Measurements from ENCODE around the gene PTPRJ.

The PTPRJ gene

DNA sequence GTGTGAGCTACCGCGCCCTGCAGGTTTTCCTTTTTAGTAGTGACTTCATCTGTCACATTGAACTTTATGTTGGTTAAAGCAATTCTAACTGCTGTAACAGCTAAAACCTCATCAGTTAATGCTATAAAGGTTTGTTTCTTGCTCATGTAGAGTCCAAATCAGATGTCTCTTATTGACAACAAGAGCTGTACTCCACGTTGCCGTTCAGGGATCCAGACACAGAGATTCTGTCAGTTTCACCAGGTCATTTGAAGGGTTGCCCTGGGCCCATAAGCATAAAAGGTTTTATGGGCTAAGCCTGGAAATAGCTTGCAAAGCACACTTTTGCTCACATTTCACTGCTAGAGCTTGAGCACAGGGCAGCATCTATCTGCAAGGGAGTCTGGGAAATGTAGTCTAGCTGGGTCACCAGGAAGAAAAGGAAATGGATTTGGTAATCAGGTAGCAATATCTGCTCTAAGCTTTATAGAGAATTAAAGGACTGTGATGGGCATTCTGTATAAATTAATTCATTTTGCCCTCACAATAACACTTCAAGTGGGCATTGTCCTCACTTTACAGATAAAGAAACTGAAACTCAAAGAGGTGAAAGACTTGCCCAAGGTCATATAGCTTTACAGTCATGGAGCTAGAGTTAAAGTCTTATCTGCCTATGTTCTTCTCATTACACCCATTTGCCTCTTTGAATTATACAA is 25.2 kb upstream of the PTPRJ start:
- TF ChIP-seq, protein P1, sequence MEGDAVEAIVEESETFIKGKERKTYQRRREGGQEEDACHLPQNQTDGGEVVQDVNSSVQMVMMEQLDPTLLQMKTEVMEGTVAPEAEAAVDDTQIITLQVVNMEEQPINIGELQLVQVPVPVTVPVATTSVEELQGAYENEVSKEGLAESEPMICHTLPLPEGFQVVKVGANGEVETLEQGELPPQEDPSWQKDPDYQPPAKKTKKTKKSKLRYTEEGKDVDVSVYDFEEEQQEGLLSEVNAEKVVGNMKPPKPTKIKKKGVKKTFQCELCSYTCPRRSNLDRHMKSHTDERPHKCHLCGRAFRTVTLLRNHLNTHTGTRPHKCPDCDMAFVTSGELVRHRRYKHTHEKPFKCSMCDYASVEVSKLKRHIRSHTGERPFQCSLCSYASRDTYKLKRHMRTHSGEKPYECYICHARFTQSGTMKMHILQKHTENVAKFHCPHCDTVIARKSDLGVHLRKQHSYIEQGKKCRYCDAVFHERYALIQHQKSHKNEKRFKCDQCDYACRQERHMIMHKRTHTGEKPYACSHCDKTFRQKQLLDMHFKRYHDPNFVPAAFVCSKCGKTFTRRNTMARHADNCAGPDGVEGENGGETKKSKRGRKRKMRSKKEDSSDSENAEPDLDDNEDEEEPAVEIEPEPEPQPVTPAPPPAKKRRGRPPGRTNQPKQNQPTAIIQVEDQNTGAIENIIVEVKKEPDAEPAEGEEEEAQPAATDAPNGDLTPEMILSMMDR (IDR thresholded peaks at IDR 0.05; ENCODE audit: control insufficient read depth, insufficient read depth, low read depth, low read length, missing control alignments), result no peak
- no peak for DNase-seq (ENCODE audit: low read depth)
- no peak overlapping the region for H3K4me3 ChIP-seq (ENCODE audit: control insufficient read depth, low read depth, low read length)

DNA sequence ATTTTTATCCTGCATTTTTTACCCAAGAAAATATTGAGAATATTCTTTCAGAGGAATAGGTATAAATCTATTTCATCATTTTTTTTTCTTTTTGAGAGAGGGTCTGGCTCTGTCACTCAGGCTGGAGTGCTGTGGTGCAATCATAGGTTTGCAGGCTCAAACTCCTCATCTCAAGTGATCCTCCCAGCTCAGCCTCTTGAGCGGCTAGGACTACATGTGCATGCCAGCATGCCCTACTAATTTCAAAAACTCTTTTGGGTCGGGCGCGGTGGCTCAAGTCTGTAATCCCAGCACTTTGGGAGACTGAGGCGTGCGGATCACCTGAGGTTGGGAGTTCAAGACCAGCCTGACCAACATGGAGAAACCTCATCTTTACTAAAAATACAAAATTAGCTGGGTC is 20.3 kb upstream of the PTPRJ start:
- DNase-seq (ENCODE audit: low read depth), result no peak
- H3K4me3 ChIP-seq (ENCODE audit: control insufficient read depth, low read depth, low read length), result no peak overlapping the region
- TF ChIP-seq, protein P1 (IDR thresholded peaks at IDR 0.05; ENCODE audit: control insufficient read depth, insufficient read depth, low read depth, low read length, missing control alignments), result no peak

DNA sequence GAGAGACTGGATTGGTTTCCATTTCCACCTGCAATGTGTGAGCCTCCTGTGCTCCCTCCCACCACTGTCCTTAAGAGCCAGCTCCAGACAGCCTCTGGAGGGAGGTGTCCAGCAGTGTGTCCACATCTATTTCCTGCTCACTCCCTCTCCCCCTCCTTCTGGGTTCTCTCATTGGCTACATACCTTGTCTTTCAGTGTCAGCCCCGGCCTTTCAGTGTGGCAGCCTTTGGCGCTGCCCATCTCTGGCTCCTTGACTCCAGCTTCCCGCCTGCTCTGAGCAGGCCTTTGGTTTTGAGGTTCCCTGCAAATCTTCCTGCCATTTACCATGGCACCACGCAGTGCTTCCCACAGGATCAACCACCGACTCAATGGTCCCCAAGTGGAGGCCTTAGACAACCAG is 19.0 kb upstream of the PTPRJ start:
- no peak overlapping the region for H3K4me3 ChIP-seq (ENCODE audit: control insufficient read depth, low read depth, low read length)
- no peak for DNase-seq (ENCODE audit: low read depth)
- TF ChIP-seq, protein P1 (IDR thresholded peaks at IDR 0.05; ENCODE audit: control insufficient read depth, insufficient read depth, low read depth, low read length, missing control alignments), result no peak

DNA sequence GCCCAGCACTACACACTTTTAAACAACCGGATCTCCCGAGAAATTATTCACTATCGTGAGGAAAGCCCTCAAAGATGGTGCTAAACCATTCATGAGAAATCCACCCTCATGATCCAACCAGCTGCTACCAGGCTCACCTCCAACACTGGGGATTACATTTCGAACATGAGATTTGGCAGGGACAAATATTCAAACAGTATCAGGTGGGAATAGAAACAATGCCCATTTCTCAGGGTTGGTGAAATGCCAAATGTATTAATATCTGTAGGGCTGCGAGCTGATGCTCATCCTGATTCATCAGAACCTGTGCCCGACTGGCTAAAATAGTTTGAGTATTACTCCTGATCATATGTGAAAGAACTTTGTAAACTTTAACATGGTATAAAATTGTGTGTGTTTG is 15.8 kb upstream of the PTPRJ start:
- DNase-seq (ENCODE audit: low read depth), result no peak
- H3K4me3 ChIP-seq (ENCODE audit: control insufficient read depth, low read depth, low read length), result no peak overlapping the region
- TF ChIP-seq, protein P1 (IDR thresholded peaks at IDR 0.05; ENCODE audit: control insufficient read depth, insufficient read depth, low read depth, low read length, missing control alignments), result no peak

DNA sequence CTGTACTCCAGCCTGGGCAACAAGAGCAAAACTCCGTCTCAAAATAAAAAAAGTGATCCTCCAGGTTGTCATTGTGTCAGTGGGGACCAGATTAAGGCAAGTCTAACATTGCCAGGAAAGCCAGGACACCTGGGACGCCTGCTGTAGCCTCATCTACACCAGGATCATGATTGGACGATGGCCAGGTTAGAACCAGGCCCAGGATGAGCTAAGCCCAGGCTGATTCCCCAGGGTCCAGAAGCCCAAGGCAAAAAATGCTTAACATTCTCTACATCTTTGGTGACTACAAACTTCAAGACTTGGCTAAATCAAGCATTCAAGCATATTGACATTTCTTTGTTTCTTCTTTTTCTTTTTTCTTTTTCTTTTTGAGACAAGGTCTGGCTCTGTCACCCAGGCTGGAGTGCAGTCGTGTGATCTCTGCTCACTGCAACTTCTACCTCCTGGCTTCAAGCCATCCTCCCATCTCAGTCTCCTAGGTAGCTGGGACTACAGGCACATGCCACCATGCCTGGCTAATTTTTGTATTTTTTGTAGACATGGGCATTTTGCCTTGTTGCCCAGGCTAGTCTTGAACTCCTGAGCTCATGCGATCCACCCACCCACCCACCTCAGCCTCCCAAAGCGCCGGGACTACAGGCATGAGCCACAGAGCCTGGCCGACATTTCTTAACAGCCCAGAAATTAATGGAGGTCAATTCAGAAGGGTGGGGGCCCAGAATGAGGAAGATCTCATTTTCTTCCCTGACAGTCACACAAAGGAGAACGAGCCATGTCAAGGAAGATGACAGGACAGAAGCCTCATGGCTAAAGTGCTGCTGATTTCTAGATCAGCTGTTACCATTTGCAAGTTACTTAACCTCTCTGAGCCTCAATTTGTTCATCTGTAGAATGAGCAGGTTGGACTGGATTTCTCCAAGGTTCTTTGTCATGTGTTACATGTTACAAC is 12.5 kb upstream of the PTPRJ start:
- no peak overlapping the region for H3K4me3 ChIP-seq (ENCODE audit: control insufficient read depth, low read depth, low read length)
- no peak for DNase-seq (ENCODE audit: low read depth)
- TF ChIP-seq, protein P1 (IDR thresholded peaks at IDR 0.05; ENCODE audit: control insufficient read depth, insufficient read depth, low read depth, low read length, missing control alignments), result no peak

DNA sequence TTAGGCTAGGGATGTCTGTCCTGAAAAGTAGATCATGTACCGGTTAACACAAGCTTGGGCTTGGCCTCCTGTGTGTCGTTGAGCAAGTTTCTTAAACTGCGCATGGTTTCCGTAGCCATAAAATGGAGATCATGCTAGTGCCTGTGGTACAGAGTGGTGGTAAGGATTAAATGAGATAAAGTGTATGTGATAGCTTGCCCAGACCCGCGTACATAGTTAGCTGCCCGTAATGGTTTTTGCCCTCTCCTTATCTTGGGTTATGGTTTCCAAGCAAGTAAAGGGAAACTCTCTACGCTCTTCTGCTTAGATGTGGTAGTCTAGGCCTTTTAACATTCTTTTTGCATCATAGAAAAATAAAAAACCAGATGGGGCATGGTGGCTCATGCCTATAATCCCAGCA is 11.0 kb upstream of the PTPRJ start:
- TF ChIP-seq, protein P1 (IDR thresholded peaks at IDR 0.05; ENCODE audit: control insufficient read depth, insufficient read depth, low read depth, low read length, missing control alignments), result no peak
- no peak overlapping the region for H3K4me3 ChIP-seq (ENCODE audit: control insufficient read depth, low read depth, low read length)
- no peak for DNase-seq (ENCODE audit: low read depth)

All from AG09309 (cell line).